AML-193 (cell line): ENCODE data around the gene MMP14.

Source experiments
- DNase-seq, 2 experiments: peaks; one replicate each; lab custom pipeline; 2025; lab: John Stamatoyannopoulos, UW

Gene MMP14

DNA sequence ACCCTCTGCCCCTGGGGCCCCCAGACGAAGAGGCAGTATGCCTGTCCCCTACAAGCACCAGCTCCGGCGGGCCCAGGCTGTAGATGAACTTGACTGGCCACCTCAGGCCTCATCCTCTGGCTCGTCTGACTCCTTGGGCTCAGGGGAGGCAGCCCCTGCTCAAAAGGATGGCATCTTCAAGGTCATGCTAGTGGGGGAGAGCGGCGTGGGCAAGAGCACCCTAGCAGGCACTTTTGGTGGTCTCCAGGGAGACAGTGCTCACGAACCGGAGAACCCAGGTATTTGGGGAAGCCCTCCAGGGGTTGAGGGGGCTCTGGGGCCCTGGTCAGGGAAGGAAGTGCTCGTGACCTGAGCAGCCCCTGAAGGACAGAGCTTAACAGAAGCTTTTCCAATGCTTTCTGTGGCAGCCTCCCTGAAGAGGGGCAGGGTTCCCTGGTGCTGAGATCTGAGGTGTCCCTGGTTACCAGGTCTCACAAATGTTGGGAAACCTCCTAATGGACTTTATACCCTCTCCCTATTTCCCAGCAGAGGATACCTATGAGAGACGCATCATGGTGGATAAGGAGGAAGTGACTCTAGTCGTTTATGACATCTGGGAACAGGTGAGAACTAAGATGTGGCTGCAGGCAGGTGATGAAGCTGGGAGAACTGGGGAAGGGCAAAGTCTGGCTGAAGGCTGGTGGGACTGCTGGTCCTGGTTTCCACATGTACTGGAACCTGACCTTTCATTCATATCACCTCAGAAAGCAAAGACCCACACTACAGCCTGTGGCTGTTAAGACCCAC lies 48.5 kb downstream of the MMP14 start:
- no peak for DNase-seq

DNA sequence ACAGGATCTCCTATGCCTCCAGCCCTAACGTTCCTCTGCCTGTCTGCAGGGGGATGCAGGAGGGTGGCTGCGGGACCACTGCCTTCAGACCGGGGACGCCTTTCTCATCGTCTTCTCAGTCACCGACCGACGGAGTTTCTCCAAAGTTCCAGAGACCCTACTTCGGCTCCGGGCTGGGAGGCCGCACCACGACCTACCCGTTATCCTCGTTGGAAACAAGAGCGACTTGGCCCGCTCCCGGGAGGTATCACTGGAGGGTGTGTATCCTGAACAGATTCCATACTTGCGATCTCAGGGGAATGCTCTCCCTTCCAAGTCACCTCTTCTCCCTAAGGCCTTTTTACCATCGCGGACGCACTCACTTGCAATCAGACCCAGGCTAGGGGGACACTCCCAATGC lies 49.6 kb downstream of the MMP14 start:
- DNase-seq, result no peak

DNA sequence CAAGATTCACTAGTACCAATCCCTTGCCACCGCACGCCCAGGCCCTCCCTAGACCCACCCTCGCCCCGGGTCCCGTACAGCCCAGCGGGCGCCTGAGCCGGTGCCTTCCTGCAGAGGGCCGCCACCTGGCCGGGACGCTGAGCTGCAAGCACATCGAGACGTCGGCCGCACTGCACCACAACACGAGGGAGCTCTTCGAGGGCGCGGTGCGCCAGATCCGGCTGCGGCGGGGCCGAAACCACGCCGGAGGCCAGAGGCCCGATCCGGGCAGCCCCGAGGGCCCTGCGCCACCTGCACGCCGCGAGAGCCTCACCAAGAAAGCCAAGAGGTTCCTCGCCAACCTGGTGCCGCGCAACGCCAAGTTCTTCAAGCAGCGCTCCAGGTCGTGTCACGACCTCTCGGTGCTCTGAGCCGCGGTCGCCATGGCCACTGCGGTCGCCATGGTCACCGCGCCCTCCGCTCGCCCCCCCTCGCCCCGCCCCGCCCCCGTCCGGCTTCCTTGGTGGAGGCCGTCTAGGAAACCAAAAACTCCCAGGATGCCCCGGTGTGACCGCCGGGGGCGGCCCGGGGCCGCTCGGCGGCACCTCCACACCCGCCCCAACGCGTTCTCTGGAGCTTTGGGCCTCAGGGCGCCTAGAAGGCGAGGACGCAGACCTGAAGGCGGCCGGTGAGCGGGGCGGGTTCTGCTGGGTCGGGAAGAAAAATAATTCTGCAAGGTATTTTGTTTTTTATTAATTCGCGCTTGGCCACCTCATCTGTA lies 50.3 kb downstream of the MMP14 start:
- DNase-seq, result no peak

DNA sequence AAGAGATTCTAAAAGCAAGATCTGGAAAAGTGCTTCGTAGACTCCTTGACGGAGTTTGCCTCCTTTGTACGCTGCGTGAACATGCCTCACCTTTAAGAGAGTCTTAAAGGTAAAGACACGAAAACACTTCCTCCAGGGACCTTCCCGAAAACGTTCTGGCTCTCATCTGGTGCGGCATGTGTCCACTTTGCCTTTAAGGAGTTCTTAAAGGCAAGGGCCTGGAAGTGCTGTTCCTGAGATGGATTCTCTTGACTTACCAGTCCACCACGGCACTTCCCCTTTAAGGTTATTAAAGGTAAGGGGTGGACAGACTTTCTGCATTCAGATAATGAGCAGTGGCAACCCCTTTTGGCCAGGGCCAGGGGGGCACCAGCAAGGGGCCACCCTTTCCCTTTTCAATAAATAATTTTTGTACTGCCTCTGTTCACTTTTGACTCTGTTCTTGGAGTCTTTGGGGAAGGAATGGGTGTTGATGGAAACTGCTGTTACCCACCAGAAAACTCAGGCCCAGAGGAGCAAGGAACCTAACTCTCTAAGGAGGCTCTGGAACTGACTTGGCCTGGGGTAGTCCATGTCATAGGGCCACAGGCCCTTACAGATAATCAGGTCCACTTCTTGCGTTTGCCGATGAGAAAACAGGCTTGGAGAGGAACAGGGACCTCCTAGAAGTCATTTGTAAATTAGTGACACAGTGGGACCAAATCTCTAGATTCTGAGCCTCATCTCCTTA lies 51.0 kb downstream of the MMP14 start:
- DNase-seq, result no peak

DNA sequence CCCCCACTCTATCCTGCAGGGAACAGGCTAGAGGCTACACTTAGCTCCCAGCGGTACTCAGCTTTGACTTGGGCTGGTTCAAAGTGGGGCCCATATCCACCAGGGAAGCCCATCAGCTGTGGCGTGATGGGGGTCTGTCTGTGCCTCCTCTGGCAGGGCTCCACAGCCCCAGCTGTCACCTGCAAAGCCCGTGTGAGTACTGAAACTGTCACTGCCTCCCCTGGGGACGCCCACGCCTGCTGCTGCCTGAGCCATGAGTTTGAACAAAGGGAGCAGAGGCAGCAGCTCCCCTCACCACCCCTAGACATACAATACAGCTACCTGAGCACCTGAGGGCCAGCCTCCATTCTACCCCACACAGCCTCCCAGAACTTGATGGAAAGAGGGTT lies 51.6 kb downstream of the MMP14 start:
- no peak for DNase-seq

DNA sequence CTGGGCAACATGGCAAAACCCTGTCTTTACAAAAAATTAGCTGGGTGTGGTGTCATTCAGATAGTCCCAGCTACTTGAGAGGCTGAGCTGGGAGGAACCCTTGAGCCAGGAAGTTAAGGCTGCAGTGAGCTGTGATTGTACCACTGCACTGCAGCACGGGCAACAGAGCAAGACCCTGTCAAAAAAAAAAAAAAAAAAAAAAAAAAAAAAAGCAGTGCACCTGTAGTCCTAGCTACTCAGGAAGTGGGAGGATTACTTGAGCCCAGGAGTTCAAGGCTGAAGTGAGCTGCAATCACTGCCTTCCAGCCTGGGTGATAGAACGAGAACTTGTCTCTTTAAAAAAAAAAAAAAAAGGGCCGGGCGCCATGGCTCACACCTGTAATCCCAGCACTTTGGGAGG lies 52.3 kb downstream of the MMP14 start:
- DNase-seq, result no peak

DNA sequence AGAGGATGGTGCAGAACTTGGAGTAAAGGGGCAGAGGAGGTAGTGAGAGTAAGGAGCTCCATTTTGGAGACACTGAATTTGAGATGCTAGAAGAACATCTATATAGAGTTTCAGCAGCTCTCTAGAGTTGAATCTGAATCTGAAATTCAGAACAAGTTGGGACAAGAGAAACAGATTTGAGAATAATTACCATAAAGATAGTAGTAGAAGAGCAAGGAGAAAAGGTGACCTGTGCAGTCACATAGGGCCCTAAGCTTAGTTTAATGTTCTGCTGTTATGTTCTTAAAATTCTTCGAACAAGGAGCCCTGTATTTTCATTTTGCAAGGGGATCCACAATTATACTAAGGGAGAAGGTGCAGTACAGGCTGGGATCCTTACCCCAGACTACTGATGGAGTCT lies 54.0 kb downstream of the MMP14 start:
- DNase-seq, result no peak

DNA sequence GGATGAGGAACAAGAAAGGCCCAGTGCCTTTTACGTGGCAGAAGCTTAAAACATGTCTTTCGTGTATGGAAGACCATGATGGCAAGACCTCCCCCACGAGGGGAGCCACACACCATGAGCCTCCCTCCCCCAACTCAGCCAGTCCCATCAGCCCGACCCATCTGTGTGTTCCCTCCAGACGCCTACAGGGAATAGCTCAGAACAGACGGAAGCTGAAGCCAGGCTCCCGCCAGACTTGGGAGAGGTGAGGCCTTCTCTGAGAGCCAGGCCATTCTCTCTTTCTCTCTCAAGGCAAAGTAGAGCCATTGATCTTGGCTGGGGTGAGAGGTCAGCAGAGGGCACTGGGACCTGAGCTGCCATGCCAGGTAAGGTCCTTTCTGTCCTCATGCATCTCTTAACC lies 56.1 kb downstream of the MMP14 start:
- no peak for DNase-seq

DNA sequence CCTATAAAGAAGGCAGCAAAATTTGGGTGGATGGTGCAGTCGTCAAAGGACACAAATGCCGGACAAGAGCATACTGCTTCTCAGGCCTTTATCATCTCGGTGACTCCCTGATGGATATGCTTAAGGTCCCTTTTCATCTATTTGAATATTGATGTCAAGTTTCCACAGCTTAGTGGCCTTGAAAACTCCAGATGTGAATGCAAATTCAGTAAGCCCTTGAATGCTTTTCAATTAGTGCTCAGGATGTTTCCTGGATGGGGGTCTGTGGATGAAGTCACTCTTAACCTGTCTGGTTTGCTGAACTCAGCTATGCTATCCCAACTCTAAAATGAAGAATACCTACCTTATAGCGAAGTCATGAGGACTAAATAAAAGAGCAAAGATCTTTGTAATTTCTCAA lies 57.3 kb downstream of the MMP14 start:
- no peak for DNase-seq

DNA sequence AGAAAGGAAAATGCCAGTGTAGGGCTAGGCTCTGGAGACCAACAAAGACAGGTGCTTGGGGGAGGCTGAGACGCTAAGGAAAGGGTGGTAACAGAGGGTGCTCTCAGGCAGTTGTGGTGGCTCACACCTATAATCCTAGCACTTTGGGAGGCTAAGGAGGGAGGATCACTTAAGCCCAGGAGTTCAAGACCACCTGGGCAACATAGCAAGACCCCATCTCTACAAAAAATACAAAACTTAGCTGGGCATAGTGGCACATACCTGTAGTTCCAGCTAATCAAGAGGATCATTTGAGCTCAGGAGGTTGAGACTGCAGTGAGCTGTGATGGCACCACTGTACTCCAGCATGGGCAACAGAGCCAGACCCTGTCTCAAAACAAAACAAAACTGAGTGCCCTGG lies 59.0 kb downstream of the MMP14 start:
- DNase-seq, result no peak

DNA sequence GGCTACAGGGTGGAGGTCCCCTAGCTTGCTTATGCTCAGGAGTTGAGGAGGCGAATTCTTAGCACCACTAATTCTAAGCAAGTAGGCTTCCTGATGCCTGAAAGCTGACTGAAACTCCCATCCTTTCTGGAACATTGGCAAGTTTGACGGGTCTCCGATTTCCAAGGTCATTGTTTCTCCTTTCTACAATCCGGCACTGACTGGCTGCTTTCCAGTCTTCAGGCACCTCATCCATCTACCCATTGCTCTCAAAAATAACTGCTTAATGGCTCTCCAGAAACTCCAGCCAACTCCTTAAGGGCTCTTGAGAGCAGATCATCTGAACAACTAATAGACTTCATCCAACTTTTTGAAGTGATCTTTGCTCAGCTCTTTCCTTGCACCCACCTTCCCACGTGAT lies 60.0 kb downstream of the MMP14 start:
- DNase-seq, result no peak

DNA sequence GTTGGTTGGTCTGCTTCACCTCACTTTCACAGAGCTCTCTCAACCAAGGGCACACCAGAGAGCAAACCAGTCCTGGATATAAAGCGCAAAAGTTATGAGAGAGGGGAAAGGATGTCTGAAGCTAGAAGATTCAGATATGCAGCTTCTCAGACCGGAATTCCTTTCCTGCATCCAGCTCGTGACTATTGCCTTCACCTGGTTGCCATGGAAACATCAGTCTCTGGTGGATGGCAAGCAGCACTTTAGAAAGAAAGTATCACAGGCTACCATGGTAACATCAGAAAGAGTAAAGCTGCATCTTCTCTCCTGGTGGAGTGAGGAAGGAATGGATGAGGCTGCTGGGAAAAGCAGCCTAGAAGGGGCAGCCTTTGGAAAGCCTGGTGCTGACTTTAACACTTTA lies 60.4 kb downstream of the MMP14 start:
- no peak for DNase-seq

DNA sequence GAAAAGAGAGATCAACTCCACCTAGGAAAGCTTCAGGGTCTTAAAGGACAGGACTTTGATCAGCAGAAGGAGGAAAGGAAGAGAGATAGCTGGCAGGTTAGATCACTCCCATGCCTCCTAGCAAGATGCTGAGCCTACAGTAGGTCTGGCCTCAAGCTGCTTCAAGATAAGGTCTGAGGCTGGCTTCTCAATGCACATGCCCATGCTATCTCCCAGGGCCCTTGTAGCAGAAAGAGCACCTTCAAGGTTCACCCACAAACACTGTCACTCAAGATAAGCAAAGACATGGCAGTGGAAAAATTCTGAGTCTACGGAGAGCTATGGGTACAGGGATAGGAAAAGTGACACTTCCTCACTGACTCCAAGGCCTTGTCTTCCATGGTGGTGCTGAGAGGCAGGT lies 61.0 kb downstream of the MMP14 start:
- no peak for DNase-seq
